EL (cell line): ENCODE measurements around the gene PLEKHG4B.
A peak's percentile ranks its signal among the peaks of the same experiment; 100 is the strongest.
"Not testable (repeated sequence)": the region's sequence is repeated elsewhere in the genome, so short reads cannot be mapped to it uniquely, and the experiment has no call there.

Experiments
- DNase-seq: peaks from one replicate; pipeline ENCODE4 v3.0.0-alpha.2; 2016

PLEKHG4B gene

GRCh38 chr5:159448-160172 lies 67.6 kb downstream of the PLEKHG4B start:
- peak; percentile 82 for DNase-seq

GRCh38 chr5:160173-160510 lies 68.2 kb downstream of the PLEKHG4B start:
- DNase-seq: peak; percentile 48

- DNase-seq: no peak
Measured at GRCh38 chr5:160921-161802, 69.2 kb downstream of the PLEKHG4B start.

GRCh38 chr5:161803-162110 lies 69.8 kb downstream of the PLEKHG4B start:
- no peak for DNase-seq

GRCh38 chr5:162190-162564 lies 70.2 kb downstream of the PLEKHG4B start:
- no peak for DNase-seq

- no peak for DNase-seq
Measured at GRCh38 chr5:162565-163337, 70.8 kb downstream of the PLEKHG4B start.

- no peak for DNase-seq
Measured at GRCh38 chr5:163338-163620, 71.3 kb downstream of the PLEKHG4B start.

GRCh38 chr5:163841-164240 lies 71.9 kb downstream of the PLEKHG4B start:
- DNase-seq: no peak

DNA sequence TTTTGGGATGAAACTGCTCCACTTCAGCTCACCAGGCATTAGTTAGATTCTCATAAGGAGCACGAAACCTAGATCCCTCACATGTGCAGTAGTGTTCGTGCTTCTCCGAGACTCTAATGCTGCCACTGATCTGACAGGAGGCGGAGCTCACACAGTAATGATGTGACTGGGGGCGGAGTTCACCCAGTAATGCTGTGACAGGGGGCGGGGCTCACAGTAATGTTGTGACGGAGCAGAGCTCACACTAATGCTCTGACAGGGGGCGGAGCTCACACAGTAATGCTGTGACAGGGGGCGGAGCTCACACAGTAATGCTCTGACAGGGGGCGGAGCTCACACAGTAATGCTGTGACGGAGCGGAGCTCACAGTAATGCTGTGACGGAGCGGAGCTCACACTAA lies 72.3 kb downstream of the PLEKHG4B start:
- no peak for DNase-seq

DNA sequence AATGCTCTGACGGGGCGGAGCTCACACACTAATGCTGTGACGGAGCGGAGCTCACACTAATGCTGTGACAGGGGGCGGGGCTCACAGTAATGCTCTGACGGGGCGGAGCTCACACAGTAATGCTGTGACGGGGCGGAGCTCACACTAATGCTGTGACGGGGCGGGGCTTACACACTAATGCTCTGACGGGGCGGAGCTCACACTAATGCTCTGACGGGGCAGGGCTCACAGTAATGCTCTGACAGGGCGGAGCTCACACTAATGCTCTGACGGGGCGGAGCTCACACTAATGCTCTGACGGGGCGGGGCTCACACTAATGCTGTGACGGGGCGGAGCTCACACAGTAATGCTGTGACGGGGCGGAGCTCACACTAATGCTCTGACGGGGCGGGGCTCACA lies 72.8 kb downstream of the PLEKHG4B start:
- DNase-seq: not testable (repeated sequence)

GRCh38 chr5:166441-167372 lies 74.7 kb downstream of the PLEKHG4B start:
- DNase-seq: no peak

- peak; percentile 23 for DNase-seq
Measured at GRCh38 chr5:167511-167910, 75.5 kb downstream of the PLEKHG4B start.

GRCh38 chr5:167982-168660 lies 76.2 kb downstream of the PLEKHG4B start:
- peak; percentile 99 for DNase-seq

DNA sequence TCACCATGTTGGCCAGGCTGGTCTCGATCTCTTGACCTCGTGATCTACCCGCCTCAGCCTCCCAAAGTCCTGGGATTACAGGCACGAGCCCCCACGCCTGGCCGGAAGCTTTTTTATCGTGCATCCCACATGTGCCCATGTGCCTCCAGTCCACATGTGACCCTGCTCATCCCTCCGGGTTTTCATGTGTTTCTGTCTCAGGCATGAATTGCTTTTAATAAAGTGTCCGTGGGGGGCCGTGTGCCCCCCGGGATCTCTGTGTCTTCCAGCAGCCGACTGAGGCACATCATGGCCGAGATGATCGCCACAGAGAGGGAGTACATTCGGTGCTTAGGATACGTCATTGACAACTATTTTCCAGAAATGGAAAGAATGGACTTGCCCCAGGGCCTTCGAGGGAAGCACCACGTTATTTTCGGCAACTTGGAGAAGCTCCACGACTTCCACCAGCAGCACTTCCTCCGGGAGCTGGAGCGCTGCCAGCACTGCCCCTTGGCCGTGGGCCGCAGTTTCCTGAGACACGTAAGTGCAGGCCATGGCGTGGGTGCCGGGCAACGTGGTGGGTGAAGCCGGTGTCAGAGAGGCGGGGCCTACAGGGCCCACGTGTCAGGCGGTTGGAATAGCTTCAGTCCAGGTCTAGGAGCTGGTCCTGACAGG lies 77.2 kb downstream of the PLEKHG4B start:
- DNase-seq: peak; percentile 99

GRCh38 chr5:169728-170094 lies 77.7 kb downstream of the PLEKHG4B start:
- no peak for DNase-seq

DNA sequence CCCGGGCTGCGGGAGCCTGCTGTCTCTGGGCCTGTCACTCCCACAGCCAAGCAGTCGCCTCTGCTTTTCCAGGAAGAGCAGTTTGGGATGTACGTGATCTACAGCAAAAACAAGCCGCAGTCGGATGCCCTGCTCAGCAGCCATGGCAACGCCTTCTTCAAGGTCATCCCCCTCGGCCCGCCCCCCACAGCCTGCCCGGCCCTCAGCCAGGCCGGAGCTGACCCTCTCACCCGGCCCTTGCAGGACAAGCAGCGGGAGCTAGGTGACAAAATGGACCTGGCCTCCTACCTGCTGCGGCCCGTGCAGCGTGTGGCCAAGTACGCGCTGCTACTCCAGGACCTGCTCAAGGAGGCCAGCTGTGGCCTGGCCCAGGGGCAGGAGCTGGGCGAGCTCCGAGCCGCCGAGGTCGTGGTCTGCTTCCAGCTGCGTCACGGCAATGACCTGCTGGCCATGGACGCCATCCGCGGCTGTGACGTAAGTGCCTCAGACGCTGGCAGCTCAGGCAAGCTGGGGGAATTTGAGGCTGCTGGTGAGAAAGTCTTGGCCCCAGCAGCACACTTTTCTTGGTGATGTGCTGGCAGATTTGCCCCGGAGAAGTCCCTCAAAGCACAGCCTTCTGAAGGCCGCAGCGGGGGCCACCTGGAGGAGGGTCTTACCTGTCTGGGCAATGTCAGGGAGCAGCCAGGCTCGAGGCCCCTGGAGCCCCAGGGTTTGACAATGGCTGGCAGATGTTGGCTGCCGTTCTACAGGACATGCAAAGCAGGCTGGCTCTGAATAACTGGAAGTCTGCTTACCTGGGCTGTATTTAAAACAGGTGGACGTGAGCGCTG lies 79.2 kb downstream of the PLEKHG4B start:
- no peak for DNase-seq

DNA sequence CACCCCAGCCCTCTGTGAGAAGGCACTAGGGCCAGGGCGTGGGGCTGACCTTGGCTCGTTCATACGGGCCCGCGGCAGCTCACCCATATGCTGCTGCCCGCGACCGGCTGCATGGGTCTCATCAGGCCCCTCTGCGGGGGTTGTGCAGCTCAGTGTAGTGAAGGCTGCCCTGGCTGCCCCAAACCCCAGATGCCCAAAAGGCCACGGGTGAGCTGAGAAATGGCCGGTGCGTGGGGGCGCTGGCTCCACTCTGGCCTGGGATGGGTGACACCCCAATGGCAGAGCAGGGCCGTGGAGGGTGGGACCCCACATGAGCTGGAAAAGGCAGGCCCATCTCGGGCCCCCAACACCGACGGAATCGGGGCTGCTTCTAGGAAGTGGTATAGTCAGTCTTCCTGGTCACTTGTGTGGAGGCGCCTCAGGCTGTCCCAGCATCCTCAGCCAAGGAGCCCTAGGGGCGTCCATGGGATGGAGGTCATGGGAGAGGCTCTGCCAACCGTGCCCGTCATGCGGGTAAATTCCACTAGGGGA lies 79.9 kb downstream of the PLEKHG4B start:
- no peak for DNase-seq

DNA sequence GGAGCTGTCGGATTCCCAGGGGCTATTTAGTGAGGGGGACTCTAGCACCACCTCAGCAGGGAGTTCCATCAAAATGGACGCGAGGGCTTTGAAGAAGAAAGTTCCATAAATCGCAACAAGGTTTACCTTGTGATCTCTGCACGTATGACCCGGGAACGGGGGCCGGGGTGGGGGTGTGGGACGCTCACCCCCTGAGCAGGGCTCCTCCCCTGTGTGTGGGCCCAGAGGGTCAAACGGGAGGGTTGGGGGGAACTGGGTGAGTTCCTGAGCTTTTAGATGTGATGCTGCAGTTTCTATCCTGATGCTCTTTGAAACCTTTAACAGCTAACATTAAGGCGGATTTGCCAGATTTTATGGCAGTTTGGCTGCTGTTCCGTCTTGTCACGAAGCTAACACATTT lies 80.5 kb downstream of the PLEKHG4B start:
- DNase-seq: no peak

GRCh38 chr5:172841-173251 lies 80.9 kb downstream of the PLEKHG4B start:
- DNase-seq: no peak
